Right cardiac atrium (tissue), 5 donors: Measurements from ENCODE around the gene JAZF1. TPM values are rescaled to one million over a fixed set of nuclear protein-coding genes. Genes with fewer than 3 reads are reported as not detected.

Experiments used
- ATAC-seq, 2 donors: fragments of 200-7000 bp; cut with Tn5 transposase; one replicate each; pipeline versions ENCODE4 v1.8.0 to v1.9.1; 2020; ENCODE audit warnings: moderate library complexity in 2 of 2, mild to moderate bottlenecking in 1 of 2
- DNase-seq, 3 donors: peaks; one replicate each; pipeline ENCODE4 v3.0.0-alpha.2; 2020
- H3K27ac ChIP-seq: one replicate; pipeline ENCODE4 v1.5.1; 2013; ENCODE audit warnings: mild to moderate bottlenecking, low read length, control low read depth, moderate library complexity
- H3K27me3 ChIP-seq: one replicate; pipeline ENCODE4 v1.6.1; 2013; ENCODE audit not compliant: control insufficient read depth, insufficient read depth
- H3K4me1 ChIP-seq: one replicate; pipeline ENCODE4 v1.6.1; 2013; ENCODE audit warnings: low read length; ENCODE audit not compliant: control insufficient read depth, insufficient read depth
- H3K4me3 ChIP-seq: one replicate; pipeline ENCODE4 v1.5.1; 2013; ENCODE audit warnings: low read length, control low read depth
- H3K9me3 ChIP-seq: one replicate; pipeline ENCODE4 v1.6.1; 2013; ENCODE audit warnings: low read length; ENCODE audit not compliant: control insufficient read depth
- WGBS: extraction: QIAGEN DNeasy Blood & Tissue Kit; methylation state at CpG from one replicate; pipeline ENCODE4 v1.1.7; 2013; 5-methylcytosine and 5-hydroxymethylcytosine counted together
- intact Hi-C, 4 donors: fragments of 100-400 bp; cut with DNase I; formaldehyde crosslinking; loops; one replicate each; pipeline versions ENCODE4 v1.11.0 to v1.14.0; 2022 to 2023
- long read RNA-seq, 4 donors: library from polyadenylated mRNA; unstranded; transcript quantifications; one replicate each; pipeline ENCODE4 v2.0.0, GENCODE V29; 2020 to 2021
- polyA plus RNA-seq: library from polyadenylated mRNA; stranded (reverse); fragments of 200-250 nt; gene quantifications from one replicate; pipeline ENCODE4 v1.2.3, GENCODE V29; 2013
- total RNA-seq, 4 donors: library from RNA; stranded (reverse); fragmentation: NEBNext Ultra II Directional; extraction: Animal tissue kit (Norgen Biotek cat#: 25700); gene quantifications; one replicate each; pipeline ENCODE4 v1.2.1, GENCODE V29; 2021
- donor health status: healthy with polysubstance abuse.
- donor health status: DM: no; HTN: yes; CAD: no.
- donor health status: DM: no; HTN: no; CAD: no.
- donor health status: DM: no; HTN: yes; CAD: no; lungs with severe emphysema.
- donor health status: DM: yes; HTN: yes; CAD: no.

JAZF1 gene
- total RNA-seq (10 to 100 TPM; 19.9 to 27.4 (median 25.4) TPM), polyA plus RNA-seq (12.9 TPM)
- long read RNA-seq, donor 1, transcript JAZF1-201 (5 exons, 3,125 nt), result major isoform, 21 of 35 reads
- long read RNA-seq, donor 1, partial matches to known transcripts, result 2 of 35 reads
- long read RNA-seq, donor 1, other reads (novel, unspliced or antisense), result 11 of 35 reads
- long read RNA-seq, donor 2, transcript JAZF1-201 (5 exons, 3,125 nt), result major isoform, 14 of 15 reads
- long read RNA-seq, donor 2, partial matches to known transcripts, result 1 of 15 reads
- long read RNA-seq, donor 2, other reads (novel, unspliced or antisense), result 0 of 15 reads
- long read RNA-seq, donor 3, transcript JAZF1-201 (5 exons, 3,125 nt), result major isoform, 70 of 105 reads
- long read RNA-seq, donor 3, partial matches to known transcripts, result 6 of 105 reads
- long read RNA-seq, donor 3, other reads (novel, unspliced or antisense), result 28 of 105 reads
- long read RNA-seq, donor 4, transcript JAZF1-201 (5 exons, 3,125 nt), result major isoform, 15 of 22 reads
- long read RNA-seq, donor 4, partial matches to known transcripts, result 2 of 22 reads
- long read RNA-seq, donor 4, other reads (novel, unspliced or antisense), result 5 of 22 reads

DNA sequence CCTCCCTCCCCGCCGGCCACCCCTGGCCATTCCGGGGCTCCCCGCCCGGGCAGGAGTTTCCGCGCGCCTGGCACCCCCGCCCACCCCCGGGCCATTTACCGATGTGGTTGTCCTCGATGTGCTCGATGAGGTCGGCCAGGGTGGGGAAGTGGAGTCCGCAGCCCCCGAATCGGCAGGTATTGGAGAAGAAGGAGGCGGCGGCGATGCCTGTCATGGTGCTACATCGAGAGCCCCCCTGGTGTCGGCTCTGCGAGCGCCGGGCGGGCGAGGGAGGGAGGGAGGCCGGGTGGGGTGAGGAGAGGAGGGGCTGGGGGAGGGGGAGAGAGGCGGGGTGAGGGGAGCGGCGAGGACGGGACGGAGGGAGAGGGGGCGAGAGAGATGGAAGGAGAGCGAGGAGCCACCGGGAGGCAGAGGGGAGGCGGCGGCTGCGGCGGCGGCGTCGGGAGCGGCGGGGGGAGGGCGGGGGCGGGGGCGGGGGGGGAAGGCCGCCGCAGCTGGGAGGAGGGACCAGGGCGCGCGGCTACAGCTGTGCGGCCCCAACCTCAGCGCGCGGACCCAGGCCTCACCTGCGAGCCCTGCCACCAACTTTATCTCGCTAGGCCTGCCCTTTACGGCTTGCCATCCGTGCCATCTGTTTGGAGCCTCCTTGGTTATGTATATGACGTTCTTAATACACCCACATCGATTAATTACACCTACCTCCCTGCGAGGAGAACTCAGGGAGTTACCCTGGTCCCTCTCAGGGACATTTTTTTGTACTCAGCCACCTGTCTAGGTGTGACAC, at the start of gene JAZF1:
JAZF1 (minus strand) TSS at position 432 of the 784 bp plus-strand sequence.
- intact Hi-C loops, result no loop called here
- ATAC-seq (peak; percentile 65 to 74), DNase-seq (peak; percentile 63 to 88 (median 85))
- Histone ChIP-seq H3K27ac (peak within 1 kb of the TSS; percentile 87), H3K27me3 (no peaks in the 10 kb centered on the region), H3K4me1 (no peaks in the 10 kb centered on the region), H3K9me3 (no peaks in the 10 kb centered on the region), H3K4me3 (peak within 1 kb of the TSS; percentile 99)
- WGBS, result under 1% methylated on average over 58 of the region's 64 CpGs

- intact Hi-C loops, result no loop called here
- Histone ChIP-seq H3K27ac (no peak overlapping the region), H3K27me3 (no peaks in the 10 kb centered on the region), H3K4me1 (no peaks in the 10 kb centered on the region), H3K4me3 (no peak overlapping the region), H3K9me3 (no peaks in the 10 kb centered on the region)
- ATAC-seq, result no peak
- no peak for DNase-seq
- 77% methylated on average over 7 of the region's 7 CpGs for WGBS
These were observed 49.7 kb upstream of the JAZF1 start for GRCh38 chr7:28230261-28230660.

DNA sequence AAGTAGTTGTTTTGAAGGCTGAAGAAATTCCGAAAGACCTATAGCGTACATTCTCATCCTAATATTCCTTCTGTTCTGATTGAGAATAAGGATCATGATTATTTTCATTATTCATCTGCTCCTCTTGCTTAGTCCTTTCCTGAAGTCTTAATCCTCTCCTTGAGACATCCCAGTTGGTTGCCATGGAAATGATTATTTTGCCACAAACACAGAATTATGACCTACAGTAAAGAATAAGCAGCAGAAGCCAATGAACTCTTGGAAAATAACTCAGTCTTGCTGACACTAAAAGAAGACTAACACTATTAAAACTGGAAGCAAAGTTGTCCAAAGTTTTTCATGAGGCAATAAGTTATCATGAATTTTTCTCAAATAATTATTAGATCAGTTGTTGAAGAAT, 47.8 kb upstream of the JAZF1 start:
- Histone ChIP-seq H3K27ac (no peak overlapping the region), H3K9me3 (no peaks in the 10 kb centered on the region), H3K4me1 (no peaks in the 10 kb centered on the region), H3K4me3 (no peak overlapping the region), H3K27me3 (no peaks in the 10 kb centered on the region)
- ATAC-seq (no peak), DNase-seq (no peak)
- intact Hi-C loops, result no loop called here
- WGBS, result 48% methylated on average over 2 of the region's 2 CpGs

GRCh38 chr7:28226003-28226402, 45.4 kb upstream of the JAZF1 start:
- no peak for DNase-seq
- intact Hi-C loops, result no loop called here
- Histone ChIP-seq H3K27ac (no peak overlapping the region), H3K4me1 (no peaks in the 10 kb centered on the region), H3K4me3 (no peak overlapping the region), H3K27me3 (no peaks in the 10 kb centered on the region), H3K9me3 (no peaks in the 10 kb centered on the region)
- 99% methylated on average over 1 of the region's 1 CpG for WGBS
- no peak for ATAC-seq

- no peak overlapping the region for H3K27ac ChIP-seq
- no peaks in the 10 kb centered on the region for H3K4me1 ChIP-seq
- no peak for DNase-seq
- H3K9me3 ChIP-seq, result no peaks in the 10 kb centered on the region
- 51% methylated on average over 4 of the region's 4 CpGs for WGBS
- intact Hi-C loops, result no loop called here
- ATAC-seq, result no peak
- no peaks in the 10 kb centered on the region for H3K27me3 ChIP-seq
- H3K4me3 ChIP-seq, result no peak overlapping the region
These were observed 45.0 kb upstream of the JAZF1 start for GRCh38 chr7:28225576-28225975.

- no peak for ATAC-seq
- no peak overlapping the region for H3K4me3 ChIP-seq
These were observed 44.1 kb upstream of the JAZF1 start for GRCh38 chr7:28224675-28225074.

DNA sequence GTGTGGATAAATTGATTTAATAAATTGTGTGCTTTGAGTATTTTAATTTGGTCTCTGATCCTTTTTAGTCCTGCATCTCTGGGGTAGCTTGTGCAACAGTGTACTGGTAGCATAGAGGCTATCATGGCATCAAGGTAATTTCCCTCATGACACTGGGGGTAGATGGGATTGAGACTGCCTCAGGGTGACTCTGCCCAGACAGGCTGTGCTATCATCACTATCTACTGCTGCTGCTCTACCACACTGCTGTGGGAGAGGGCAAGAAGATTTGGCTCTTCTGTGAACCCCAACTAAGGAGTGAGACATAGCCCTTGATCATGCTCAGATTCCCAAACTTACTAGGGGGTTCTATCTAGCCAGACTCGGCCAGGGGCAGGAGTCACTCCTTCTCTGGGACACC, 43.6 kb upstream of the JAZF1 start:
- no peak overlapping the region for H3K27ac ChIP-seq
- WGBS, result 69% methylated on average over 1 of the region's 1 CpG
- no peak overlapping the region for H3K4me3 ChIP-seq
- no peak for DNase-seq
- no peaks in the 10 kb centered on the region for H3K4me1 ChIP-seq
- intact Hi-C loops, result no loop called here
- H3K9me3 ChIP-seq, result no peaks in the 10 kb centered on the region
- no peak for ATAC-seq
- H3K27me3 ChIP-seq, result no peaks in the 10 kb centered on the region

More at GRCh38 chr7:28224675-28225074, 44.1 kb upstream of the JAZF1 start:
- intact Hi-C loops, result no loop called here
- Histone ChIP-seq H3K27ac (no peak overlapping the region), H3K27me3 (no peaks in the 10 kb centered on the region), H3K4me1 (no peaks in the 10 kb centered on the region), H3K9me3 (no peaks in the 10 kb centered on the region)
- 94% methylated on average over 1 of the region's 1 CpG for WGBS
- DNase-seq, result no peak

DNA sequence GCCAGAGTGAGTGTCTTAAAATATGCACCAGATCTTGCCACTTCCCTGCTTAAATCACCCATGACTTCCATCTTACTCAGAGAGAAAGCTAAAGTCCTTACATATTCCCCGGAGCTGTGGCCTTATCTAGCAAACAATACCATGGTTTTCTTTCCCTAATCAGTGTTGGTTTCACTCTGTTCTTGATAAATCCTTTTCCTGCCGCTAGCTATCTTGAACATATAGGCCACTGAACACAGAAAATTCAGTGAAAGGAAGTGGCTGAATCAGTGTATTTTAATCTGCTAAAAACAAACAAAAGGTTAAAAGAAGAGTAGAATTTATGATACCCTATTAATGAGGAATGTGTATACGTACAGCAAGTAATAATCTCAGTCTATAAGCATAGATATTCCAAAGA, 42.0 kb upstream of the JAZF1 start:
- DNase-seq (no peak), ATAC-seq (no peak)
- H3K27ac ChIP-seq, result no peak overlapping the region
- no peaks in the 10 kb centered on the region for H3K9me3 ChIP-seq
- intact Hi-C loops, result no loop called here
- no peaks in the 10 kb centered on the region for H3K4me1 ChIP-seq
- 37% methylated on average over 3 of the region's 3 CpGs for WGBS
- no peaks in the 10 kb centered on the region for H3K27me3 ChIP-seq
- no peak overlapping the region for H3K4me3 ChIP-seq

- Histone ChIP-seq H3K9me3 (no peaks in the 10 kb centered on the region), H3K4me3 (no peak overlapping the region), H3K4me1 (no peaks in the 10 kb centered on the region), H3K27ac (no peak overlapping the region), H3K27me3 (no peaks in the 10 kb centered on the region)
- ATAC-seq (no peak), DNase-seq (no peak)
- intact Hi-C loops, result no loop called here
These were observed 39.2 kb upstream of the JAZF1 start for GRCh38 chr7:28219793-28220192.

- Histone ChIP-seq H3K4me1 (no peaks in the 10 kb centered on the region), H3K27ac (no peak overlapping the region), H3K9me3 (no peaks in the 10 kb centered on the region), H3K27me3 (no peaks in the 10 kb centered on the region), H3K4me3 (no peak overlapping the region)
- 71% methylated on average over 3 of the region's 3 CpGs for WGBS
- DNase-seq, result no peak
- intact Hi-C loops, result no loop called here
- ATAC-seq, result no peak
These were observed 36.5 kb upstream of the JAZF1 start for GRCh38 chr7:28217143-28217542.

- WGBS, result 81% methylated on average over 1 of the region's 1 CpG
- intact Hi-C loops, result no loop called here
- ATAC-seq, result no peak
These were observed 30.4 kb upstream of the JAZF1 start for GRCh38 chr7:28211006-28211405.

More at GRCh38 chr7:28211006-28211405, 30.4 kb upstream of the JAZF1 start:
- H3K27ac ChIP-seq, result no peak overlapping the region
- no peak for DNase-seq
- H3K27me3 ChIP-seq, result no peaks in the 10 kb centered on the region
- no peaks in the 10 kb centered on the region for H3K4me1 ChIP-seq
- H3K4me3 ChIP-seq, result no peak overlapping the region
- H3K9me3 ChIP-seq, result no peaks in the 10 kb centered on the region
